NCI-H2029 treated with DMSO at 0.1 percent for 48 hours (cell line): ENCODE data around the gene BCL7A.
"Not testable (repeated sequence)": the region's sequence is repeated elsewhere in the genome, so short reads cannot be mapped to it uniquely, and the experiment has no call there.

Experiments used
- DNase-seq: peaks from one replicate; lab custom pipeline; 2025; lab: John Stamatoyannopoulos, UW

The BCL7A gene

GRCh38 chr12:122028165-122028904 lies 6.7 kb downstream of the BCL7A start:
- DNase-seq, result no peak

GRCh38 chr12:122028905-122029560 lies 7.3 kb downstream of the BCL7A start:
- DNase-seq, result no peak

- DNase-seq, result no peak
These were observed 8.1 kb downstream of the BCL7A start for GRCh38 chr12:122029620-122030423.

GRCh38 chr12:122030424-122031035 lies 8.8 kb downstream of the BCL7A start:
- DNase-seq, result no peak

GRCh38 chr12:122031342-122032216 lies 9.9 kb downstream of the BCL7A start:
- DNase-seq, result no peak

GRCh38 chr12:122032580-122032979 lies 10.9 kb downstream of the BCL7A start:
- no peak for DNase-seq

- DNase-seq, result no peak
These were observed 13.6 kb downstream of the BCL7A start for GRCh38 chr12:122035292-122035691.

GRCh38 chr12:122036153-122036552 lies 14.5 kb downstream of the BCL7A start:
- DNase-seq, result no peak

GRCh38 chr12:122040579-122041386 lies 19.1 kb downstream of the BCL7A start:
- no peak for DNase-seq

GRCh38 chr12:122041458-122041857 lies 19.8 kb downstream of the BCL7A start:
- not testable (repeated sequence) for DNase-seq

GRCh38 chr12:122042910-122043309 lies 21.2 kb downstream of the BCL7A start:
- no peak for DNase-seq

GRCh38 chr12:122043476-122043875 lies 21.8 kb downstream of the BCL7A start:
- no peak for DNase-seq

- DNase-seq, result no peak
These were observed 23.6 kb downstream of the BCL7A start for GRCh38 chr12:122045262-122045661.

- DNase-seq, result no peak
These were observed 24.5 kb downstream of the BCL7A start for GRCh38 chr12:122046145-122046544.

- no peak for DNase-seq
These were observed 26.5 kb downstream of the BCL7A start for GRCh38 chr12:122048151-122048550.

- no peak for DNase-seq
These were observed 28.1 kb downstream of the BCL7A start for GRCh38 chr12:122049827-122050226.

- DNase-seq, result no peak
These were observed 29.0 kb downstream of the BCL7A start for GRCh38 chr12:122050706-122051105.

- no peak for DNase-seq
These were observed 29.7 kb downstream of the BCL7A start for GRCh38 chr12:122051231-122051876.

GRCh38 chr12:122052285-122052684 lies 30.6 kb downstream of the BCL7A start:
- no peak for DNase-seq
